PC-9 (cell line): ENCODE data around the gene BAX.

Experiments
- CTCF ChIP-seq: fragments of 200-600 bp; sonication (generic); conservative IDR thresholded peaks from 2 replicates; pipeline ENCODE4 v1.6.1; 2017; ENCODE audit warnings: mixed run types, antibody characterized with exemption, mild to moderate bottlenecking, moderate library complexity
- EZH2 ChIP-seq: fragments of 200-600 bp; sonication (generic); IDR thresholded peaks from 2 replicates; pipeline ENCODE4 v1.8.0; 2017; ENCODE audit warnings: antibody characterized with exemption, low read depth

- TF ChIP-seq CTCF (no peak), EZH2 (no peak)
These were observed 7.5 kb upstream of the BAX start for GRCh38 chr19:48947258-48947542.
